GM19099 (cell line): ENCODE results near the gene RICTOR.

Experiments used
- POLR2A ChIP-seq: IDR thresholded peaks from 3 replicates; pipeline ENCODE4 v1.6.1; 2011; ENCODE audit warnings: low read depth; ENCODE audit not compliant: insufficient read length; ENCODE audit errors: extremely low read depth

Gene RICTOR

GRCh38 chr5:39052141-39052540, 22.1 kb downstream of the RICTOR start:
- TF ChIP-seq POLR2A, result no peak

GRCh38 chr5:39049315-39049714, 24.9 kb downstream of the RICTOR start:
- TF ChIP-seq POLR2A, result no peak

GRCh38 chr5:39040875-39041274, 33.3 kb downstream of the RICTOR start:
- no peak for TF ChIP-seq POLR2A

- TF ChIP-seq POLR2A, result no peak
Measured at GRCh38 chr5:39031041-39031440, 43.2 kb downstream of the RICTOR start.

- TF ChIP-seq POLR2A, result no peak
Measured at GRCh38 chr5:39025456-39025855, 48.7 kb downstream of the RICTOR start.

GRCh38 chr5:39024884-39025283, 49.3 kb downstream of the RICTOR start:
- TF ChIP-seq POLR2A, result no peak

- TF ChIP-seq POLR2A, result no peak
Measured at GRCh38 chr5:39024005-39024404, 50.2 kb downstream of the RICTOR start.

- no peak for TF ChIP-seq POLR2A
Measured at GRCh38 chr5:39023121-39023520, 51.1 kb downstream of the RICTOR start.

- no peak for TF ChIP-seq POLR2A
Measured at GRCh38 chr5:39022151-39022550, 52.0 kb downstream of the RICTOR start.

- TF ChIP-seq POLR2A, result no peak
Measured at GRCh38 chr5:39021413-39021812, 52.8 kb downstream of the RICTOR start.

GRCh38 chr5:39020458-39020857, 53.7 kb downstream of the RICTOR start:
- TF ChIP-seq POLR2A, result no peak

- TF ChIP-seq POLR2A, result no peak
Measured at GRCh38 chr5:39019254-39019653, 54.9 kb downstream of the RICTOR start.

GRCh38 chr5:39017504-39017903, 56.7 kb downstream of the RICTOR start:
- no peak for TF ChIP-seq POLR2A

GRCh38 chr5:39016587-39017275, 57.5 kb downstream of the RICTOR start:
- TF ChIP-seq POLR2A, result no peak

GRCh38 chr5:39015743-39016586, 58.2 kb downstream of the RICTOR start:
- no peak for TF ChIP-seq POLR2A

GRCh38 chr5:39014561-39014960, 59.6 kb downstream of the RICTOR start:
- TF ChIP-seq POLR2A, result no peak
